HG03139 (cell line): ENCODE results near the gene CDK14.

Experiments
- ATAC-seq: cut with Tn5 transposase; IDR thresholded peaks from one replicate; pipeline ENCODE4 v1.9.1; 2021; ENCODE audit not compliant: unreplicated experiment

Gene CDK14

DNA sequence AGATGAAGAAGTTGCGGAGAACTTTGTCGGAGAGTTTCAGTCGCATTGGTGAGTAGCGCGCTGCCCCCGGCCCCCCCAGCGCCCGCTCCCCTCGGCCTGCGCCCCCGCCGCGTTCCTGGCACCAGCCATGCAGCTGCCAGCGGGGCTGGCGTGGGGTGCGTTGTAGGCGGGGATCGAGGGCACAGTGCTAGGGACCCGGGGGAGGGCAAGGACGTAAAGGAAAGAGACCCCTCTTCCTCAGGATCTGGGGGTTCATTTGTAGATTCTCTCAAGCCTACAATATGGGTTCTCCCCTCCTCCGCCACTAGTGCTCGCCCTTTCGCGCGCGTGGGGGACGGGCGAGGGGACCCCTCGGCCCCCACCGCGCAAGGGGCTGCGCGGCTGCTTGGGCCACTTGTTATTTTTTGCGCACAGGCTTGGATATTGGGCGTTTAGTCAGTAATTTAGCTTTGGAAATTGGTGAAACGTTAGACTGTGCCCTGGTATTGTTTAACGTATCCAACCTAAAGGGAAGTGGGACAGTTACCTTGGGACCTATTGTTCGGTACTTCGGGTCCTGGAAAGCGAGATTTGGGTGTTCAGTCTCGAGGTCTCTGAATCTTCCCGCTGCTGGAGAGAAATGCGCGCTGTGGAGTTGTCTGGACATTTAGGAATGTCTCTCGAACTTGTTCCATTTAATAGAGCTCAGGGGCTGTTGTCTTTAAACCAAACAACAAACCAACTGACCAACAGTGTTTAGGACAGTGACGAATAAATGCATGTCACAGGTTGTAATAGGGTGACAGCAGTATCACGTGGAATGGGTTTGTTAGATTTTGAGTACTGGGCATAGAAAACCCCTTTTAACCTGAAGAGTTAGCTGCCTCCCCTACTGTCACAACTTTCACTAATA lies 796 bp downstream of the CDK14 start:
- ATAC-seq = peak; percentile 24

DNA sequence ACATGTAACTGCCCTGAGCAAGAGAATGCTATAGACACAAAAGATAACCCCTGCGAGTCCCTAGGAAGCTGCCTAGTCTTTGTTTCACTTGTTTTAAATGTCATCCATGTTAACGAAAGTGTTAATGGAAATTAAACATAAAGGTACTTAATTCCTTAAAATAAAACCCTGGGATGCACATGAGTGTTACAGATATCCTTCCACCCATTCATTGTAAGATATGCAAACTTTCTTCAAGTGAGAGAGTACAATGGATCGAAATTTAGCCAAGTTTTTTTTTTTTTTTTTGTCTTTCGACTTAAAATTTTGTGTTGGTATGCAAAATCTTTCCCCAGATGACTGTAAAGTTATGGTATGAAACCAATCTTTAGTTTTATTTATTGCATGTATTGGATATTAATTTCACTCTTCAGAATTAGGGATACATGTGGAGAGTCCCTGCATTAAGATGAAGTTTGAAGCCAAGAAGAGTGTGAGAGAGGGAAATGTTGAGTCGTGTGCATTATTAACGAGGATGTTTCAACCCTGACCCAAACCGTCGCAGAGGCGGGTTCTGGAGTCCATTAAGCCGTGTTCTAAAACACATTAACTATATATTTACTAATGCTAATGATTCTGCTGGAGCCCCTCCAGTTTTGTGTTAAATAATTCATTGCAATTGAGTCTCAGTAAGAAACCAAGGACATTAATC lies 1.6 kb downstream of the CDK14 start:
- no peak for ATAC-seq

DNA sequence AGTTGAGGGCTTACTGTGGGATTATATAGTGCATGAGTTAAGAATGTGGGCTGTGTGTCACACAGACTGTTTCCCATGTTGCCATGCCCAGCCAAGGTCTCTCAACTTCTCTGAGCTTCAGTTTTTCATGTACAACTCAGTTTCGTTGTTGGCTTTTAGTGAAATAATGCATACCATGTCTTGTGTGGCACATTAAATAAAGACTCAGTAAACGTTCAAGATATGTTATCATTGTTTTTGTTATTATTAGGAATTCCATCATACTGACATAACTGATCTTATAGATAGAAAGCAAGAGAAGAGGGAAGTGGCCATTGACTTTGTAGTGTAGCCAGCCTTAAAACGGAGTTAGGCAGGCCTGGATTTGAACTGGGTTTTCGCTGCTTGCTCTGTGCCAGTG lies 2.9 kb downstream of the CDK14 start:
- no peak for ATAC-seq

DNA sequence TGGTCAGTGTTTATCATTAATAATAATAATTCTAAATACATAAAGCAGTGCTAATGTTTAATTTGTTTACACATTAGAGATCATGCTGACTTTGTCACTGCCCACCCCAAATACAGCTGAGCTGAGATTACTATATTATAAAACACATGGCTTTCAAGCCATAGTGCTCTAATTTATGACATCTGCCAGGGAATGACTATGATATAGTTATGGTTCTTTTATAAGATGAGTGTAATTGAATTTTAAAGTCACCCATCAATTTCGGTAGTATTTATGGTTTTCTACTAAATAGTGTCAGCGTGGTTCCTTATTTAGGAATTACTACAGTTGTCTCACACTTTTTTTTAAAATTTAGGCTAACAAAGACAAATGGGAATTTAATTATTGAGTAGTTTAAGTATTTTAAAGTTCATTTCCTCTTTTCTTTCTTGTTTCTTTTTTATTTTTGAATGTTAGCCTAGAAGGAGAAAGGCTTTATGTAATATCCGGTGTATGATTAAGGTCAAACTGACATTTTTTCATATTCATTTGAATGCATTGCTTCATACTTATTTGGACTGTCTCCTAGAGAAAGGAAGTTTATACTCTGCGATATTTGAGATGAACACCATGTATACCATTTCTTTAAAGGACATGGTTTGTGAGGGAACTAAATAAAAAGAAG lies 3.9 kb downstream of the CDK14 start:
- no peak for ATAC-seq

DNA sequence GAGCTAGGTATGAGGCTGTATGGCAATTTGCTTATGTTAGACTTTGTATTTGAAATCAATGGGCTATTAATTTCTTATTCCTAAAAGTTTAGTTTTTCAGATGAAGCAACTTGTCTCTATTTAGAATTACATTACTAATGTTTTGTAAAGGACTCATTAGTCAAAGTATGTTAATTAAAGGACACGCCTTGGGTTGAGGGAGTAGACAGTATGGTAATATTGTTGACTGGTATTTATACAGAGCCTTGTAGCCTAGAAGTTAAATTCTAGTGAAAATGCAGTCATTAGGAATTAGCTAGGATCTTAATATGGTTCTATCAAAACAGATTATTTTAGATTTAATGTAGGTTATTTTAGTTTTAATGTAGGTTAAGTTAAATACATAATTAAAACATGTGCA lies 6.2 kb downstream of the CDK14 start:
- no peak for ATAC-seq

DNA sequence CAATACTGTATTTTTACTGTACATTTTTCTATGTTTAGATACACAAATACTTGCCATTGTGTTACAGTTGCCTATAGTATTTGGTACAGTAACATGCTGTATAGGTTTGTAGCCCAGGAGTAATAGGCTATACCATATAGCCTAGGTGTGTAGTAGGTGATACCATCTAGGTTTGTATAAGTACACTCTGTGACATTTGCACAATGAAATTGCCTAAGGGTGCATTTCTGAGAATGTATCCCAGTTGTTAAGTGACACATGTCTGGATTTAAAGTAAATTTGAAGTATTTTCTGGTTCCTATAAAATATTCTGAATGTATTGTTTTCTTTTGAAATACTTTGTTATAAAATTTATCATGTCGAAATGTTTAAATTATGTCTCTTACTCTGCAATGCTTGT lies 7.2 kb downstream of the CDK14 start:
- ATAC-seq = no peak

DNA sequence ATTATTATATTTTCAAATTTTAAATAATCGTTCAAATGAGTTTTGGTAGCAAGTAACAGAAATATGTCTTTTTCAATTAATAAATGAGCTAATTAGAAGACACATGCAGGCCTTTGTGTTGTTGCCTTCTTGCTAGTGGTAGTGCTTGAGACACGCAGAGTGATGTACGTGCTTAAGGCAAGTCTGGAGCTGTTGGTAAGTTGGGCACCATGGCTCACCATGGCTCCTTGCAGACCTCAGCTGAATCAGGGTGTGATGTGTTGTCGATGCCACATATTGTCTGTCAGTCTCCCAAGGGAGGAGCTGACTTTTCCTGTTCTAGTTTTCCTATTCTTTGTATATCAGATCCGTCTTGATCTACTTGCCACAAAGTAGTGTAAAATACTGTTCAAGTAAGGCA lies 8.3 kb downstream of the CDK14 start:
- ATAC-seq = no peak

DNA sequence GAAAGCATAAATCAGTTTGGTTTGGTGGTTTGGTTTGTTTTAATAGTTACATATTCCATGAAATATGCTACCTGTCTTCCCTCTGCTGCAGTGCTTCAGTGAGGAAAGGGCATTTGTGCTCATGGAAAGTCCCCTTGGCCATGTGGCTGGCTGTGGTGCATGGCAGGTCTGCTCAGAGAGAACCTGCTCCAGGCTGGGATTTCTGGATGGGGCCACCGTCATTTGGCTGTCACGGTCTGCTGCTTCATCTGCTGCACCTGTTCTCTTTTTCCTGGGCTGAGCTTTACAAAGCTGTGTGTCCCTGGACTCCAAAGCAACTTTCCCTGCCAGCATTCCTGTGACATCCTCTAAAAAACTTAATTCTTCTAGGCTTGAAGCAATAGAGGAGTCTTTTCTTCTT lies 8.9 kb downstream of the CDK14 start:
- ATAC-seq = no peak

DNA sequence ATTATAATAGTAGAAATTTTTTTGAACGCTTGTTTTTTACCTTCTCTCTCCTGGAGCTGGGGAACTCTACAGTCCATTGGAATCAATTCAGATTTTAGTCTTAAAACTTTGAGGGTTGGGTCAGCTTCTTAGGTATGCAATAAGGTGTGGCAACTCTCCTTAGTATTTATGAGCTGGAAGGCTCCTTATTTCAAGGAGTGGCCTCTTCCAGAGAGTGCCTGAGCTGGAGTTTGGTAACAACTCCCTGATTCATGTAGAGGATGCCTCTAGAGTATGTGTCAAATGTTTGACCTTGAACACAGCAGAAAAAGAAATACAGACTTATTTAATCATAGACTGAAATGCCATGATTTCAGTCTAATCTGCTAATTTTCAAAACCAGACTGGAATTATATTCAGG lies 11.1 kb downstream of the CDK14 start:
- no peak for ATAC-seq

DNA sequence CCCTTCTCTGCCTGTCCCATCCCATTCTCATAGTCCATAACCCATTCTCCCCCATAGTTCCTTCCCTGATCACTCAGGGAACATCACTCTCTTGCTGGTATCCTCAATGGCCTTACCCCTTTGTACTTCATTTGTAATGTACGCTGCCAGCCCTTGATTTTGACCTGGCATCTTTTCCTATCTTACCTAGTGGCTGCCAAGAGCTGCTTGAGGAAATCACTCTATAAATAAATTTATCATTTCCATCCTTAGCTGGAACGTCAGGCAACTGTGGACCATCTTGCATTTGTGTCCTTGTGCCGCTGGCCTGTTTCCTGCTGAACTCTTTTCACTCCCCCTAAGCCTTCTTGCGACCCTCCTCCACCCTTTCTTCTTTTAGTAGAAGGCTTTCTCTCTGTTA lies 14.0 kb downstream of the CDK14 start:
- ATAC-seq = no peak

DNA sequence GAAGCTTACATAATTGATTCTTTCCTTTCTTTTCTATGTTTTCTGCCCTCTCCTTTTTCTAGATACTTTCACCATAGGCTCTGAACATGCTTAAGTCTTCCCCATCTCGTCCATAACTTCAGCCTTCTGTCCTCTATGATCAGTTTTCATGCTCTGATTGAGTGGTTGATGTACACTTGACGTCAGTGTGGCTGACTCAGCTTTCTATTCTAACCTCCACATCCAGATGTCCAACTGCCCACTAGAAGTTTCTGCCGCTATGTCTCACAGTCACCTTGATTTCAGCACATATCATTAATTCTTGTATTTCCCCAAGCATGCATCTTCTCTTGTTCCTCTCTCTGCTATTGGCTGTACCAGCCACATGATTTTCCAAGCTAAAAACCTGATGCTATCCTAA lies 15.0 kb downstream of the CDK14 start:
- no peak for ATAC-seq

DNA sequence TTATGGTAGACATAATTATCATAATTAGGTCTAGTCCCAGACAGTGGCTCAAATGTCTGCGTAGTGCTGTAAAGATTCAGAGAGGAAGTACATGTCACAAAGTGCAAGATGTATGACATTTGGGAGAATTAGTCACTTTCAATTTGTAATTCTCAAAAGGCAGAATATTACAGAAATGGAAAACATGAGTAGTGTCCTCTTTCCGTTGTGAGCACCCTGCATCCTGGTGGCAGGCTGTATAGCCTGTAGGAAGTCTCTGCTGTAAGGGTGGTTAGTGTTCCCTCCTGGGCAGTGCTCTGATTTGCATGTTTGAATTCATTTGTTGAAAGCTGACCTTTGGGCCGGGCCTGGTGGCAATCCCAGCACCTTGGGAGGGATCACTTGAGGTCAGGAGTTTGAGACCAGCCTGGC lies 17.0 kb downstream of the CDK14 start:
- peak; percentile 89 for ATAC-seq

DNA sequence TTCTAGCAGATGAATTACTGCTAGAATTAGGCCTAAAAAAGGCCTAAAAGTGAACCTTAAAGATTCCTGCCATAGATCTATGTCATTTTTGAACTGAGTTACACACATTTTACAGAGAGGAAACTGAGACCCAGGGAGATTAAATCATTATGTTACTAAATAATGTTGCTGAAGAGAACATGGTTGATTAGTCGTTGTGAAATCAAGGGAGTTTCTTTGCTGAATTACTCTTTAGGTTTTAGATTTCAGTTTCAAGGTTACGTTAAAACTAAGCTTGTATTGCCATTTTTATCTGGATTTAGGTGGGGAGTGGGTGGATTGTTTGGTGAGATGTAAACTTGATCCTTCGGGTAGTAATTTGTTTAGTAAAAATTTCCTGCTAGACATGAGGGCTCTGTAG lies 21.3 kb downstream of the CDK14 start:
- no peak for ATAC-seq

DNA sequence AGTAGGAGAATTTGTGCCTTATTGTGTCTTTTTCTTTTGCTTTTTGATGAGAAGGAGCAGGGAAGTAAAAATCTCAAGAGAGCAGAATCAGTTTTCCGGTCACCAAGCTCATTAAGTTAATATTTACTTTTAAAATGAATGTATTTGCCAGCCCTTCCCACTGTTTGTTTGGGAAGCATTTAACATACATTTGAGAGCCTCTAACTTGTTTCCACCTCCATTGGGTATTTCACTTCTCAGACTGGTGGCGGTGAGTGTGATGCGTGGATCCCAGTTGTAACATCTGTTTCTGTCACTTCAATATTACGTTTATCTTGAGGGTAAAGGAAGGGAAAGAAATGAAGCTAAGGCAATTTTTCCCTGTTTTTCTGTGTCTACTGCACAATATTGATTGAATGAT lies 22.8 kb downstream of the CDK14 start:
- no peak for ATAC-seq

DNA sequence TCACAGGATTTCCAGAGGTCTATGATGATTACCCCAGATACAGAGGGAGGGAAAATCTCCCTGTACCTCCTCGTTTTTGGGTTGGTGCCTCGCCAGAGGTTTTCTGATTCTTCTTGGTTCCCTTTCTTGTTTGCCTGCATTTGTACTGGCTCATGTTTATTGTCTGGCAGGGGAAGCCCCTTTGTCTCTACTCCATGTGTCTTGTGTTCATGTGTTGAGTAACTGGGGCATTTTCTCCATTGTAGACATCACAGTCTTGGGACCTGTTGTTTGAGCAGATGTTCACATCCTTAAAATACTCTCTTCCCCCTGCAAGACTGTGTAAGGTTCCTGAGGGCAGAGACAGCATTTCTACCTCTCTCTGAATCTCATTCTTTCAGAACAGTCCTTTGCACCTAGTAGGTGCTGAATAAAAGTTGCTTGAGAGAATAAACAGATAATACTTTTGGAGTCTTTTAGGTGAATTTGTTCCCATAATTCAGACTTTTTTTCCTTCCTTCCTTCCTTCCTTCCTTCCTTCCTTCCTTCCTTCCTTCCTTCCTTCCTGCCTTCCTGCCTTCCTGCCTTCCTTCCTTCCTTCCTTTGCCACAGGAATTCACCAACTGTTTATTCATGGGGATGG lies 25.1 kb downstream of the CDK14 start:
- ATAC-seq = peak; percentile 63

DNA sequence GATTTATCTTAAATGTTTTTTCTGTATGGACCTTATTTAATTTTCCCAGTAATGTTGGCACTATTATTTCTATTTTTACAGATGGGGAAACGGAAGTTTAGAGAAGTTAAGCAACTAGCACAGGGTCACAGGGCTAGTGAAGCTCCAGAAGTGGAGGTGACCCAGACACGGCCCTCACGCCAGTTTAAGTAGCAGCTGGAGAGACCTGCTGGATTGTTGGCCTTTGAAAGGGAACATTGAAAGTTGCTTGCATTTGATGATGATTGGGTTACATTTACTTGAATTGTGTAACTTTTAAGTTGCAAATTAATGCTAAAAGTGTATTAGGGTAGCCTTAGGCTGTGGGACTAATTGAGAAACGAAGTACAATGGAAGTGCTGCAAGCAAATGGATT lies 25.6 kb downstream of the CDK14 start:
- ATAC-seq = no peak

DNA sequence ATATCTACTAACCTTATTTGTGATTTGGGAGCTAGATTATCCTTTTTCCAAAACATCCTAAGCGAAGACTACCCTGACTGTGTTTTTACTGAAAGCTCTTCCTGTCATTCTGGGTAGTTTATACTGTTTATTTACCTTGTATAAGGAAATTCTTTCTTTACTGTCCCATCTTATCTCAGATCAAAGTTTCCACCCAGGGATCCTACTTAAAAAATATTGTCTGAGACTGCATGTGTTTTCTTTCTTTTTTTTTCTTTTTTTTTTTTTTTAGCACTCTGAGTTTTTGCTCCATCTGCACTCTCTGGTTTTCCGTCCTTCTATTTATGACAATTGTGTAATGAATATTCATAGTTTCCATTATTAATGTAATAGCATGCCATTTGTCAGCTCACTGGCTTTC lies 26.5 kb downstream of the CDK14 start:
- ATAC-seq = no peak

DNA sequence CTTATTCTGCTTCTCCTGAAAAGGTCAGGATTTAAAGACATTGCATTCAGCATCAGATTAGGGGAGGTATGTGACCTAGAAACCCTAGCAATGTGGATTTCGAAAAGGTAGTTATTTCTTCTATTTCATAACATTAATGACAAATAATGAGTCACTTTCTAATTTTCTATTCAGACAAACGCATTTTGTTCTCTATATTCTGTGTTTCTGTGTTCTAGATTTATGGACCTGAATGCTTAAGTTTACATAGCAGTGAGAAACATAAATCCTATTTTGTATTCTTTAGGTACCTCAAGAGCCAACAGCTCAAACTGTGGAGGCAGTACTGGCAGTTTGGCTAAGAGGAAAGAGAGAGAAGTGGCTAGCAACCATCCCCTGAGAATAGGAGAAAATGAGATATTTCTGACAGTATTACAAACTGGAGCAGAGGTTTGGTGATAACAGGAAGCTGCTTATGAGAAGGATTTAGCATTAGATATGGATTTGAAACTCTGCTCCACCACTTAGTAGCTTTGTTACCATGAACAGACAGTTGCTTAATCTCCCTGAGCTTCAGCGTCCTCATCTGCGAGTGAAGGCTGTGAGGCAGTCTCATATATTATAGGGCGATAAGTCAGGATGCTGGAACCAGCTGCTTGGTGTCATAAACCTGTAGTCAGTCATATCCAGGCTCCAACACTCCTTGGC lies 28.2 kb downstream of the CDK14 start:
- ATAC-seq = no peak

DNA sequence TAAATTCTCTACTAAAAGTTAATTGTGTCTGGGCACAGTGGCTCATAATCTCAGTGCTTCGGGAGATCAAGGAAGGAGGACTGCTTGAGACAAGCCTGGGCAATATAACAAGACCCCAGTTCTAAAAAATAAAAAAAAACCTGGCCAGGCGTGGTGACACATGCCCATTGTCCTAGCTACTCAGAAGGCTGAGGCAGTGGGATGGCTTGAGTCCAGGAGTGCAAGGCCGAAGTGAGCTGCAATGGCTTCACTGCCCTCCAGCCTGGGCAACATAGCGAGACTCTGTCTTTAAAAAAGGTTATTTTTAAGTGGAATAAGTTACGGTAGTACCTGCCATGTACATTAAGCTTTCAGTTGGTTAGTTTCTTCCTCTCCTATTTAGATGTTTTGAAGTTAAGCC lies 28.9 kb downstream of the CDK14 start:
- ATAC-seq = no peak

DNA sequence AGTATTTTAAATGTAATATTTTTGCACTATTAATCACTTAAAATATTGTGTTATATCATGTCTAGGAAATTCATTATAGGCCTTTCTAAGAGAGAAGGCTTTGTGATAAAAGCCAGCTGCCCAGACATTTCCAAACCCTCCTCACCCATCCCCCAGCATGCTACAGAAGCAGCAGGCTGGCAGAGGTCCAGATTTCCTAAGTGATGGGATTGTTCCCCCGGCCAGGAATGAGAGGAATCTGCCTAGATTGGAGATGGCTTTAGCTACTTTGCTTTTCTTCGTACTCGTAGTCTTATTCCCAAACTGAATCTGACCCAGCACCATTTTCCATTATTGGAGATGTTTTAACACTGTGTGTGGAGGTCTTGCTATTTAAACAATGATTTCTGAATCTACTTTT lies 29.4 kb downstream of the CDK14 start:
- ATAC-seq = no peak

DNA sequence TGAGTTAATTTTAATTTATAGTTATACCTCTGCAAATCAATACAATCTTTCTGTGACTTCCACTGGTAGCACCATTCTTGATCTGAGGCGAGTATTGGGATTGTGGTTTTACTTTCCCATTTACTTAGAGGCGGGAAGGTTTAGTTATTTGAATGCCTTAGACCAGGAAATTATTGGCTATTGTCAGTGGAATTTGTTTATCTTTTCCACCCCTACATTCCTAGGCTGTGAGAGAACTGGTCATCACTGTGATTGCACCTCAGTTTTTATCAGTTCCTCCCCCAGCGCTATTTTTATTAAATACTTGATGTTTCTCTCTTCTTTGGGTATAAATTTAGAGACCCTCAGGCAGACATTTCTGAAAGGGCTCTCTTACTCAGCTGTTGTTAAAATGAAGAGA lies 29.9 kb downstream of the CDK14 start:
- ATAC-seq = no peak
